Stimulated activated CD8-positive, alpha-beta memory T cell treated with anti-CD3 and anti-CD28 coated beads, Interleukin-4, amount 100 ng/mL, for 48 hours (primary cell): ENCODE measurements around the gene GLYAT.
"Not testable (repeated sequence)": the region's sequence is repeated elsewhere in the genome, so short reads cannot be mapped to it uniquely, and the experiment has no call there.

Experiments
- DNase-seq: peaks from one replicate; pipeline ENCODE4 v3.0.0-alpha.2; 2020

Gene GLYAT

GRCh38 chr11:58742981-58743880 lies 11.5 kb upstream of the GLYAT start:
- DNase-seq, result no peak

- DNase-seq, result no peak
Observed at GRCh38 chr11:58742140-58742539, 10.4 kb upstream of the GLYAT start.

DNA sequence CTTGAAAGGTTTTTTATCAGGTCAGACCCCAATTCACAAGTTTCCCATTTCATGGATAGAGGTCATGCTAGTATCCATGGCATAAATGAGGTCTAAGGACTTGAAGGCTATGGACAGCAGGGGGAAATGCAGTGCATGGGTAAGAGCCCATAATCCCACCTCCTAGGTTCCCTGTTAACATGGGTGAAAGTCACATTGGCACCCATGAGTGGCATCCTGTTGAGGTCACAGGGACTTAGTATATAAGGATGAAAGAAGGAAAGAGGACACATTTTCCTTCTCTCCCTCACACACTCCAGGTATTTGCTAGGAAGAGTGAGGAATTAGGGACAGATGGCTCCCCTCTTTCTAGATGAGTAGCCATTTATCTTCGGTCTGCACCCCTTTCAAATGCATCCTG lies 9.4 kb upstream of the GLYAT start:
- DNase-seq, result no peak

DNA sequence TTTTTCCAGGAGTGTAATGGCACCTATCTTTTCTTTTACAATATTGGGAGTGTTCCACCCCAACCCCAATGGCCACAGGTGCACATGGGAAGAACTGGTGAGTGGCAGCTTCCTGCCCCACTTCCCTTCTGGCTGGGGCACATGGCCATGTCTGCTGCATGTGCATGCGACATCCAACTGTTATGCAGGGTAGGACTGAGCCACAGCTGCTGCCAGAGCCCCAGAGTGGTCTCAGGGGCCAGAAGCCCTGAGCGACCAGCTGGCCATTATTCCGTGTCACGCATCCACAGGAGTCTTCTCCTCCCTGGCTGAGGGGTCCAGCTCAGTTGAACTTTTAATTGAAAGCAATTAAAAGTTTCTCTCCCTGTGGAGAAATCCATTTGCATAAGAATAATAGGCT lies 8.7 kb upstream of the GLYAT start:
- no peak for DNase-seq

DNA sequence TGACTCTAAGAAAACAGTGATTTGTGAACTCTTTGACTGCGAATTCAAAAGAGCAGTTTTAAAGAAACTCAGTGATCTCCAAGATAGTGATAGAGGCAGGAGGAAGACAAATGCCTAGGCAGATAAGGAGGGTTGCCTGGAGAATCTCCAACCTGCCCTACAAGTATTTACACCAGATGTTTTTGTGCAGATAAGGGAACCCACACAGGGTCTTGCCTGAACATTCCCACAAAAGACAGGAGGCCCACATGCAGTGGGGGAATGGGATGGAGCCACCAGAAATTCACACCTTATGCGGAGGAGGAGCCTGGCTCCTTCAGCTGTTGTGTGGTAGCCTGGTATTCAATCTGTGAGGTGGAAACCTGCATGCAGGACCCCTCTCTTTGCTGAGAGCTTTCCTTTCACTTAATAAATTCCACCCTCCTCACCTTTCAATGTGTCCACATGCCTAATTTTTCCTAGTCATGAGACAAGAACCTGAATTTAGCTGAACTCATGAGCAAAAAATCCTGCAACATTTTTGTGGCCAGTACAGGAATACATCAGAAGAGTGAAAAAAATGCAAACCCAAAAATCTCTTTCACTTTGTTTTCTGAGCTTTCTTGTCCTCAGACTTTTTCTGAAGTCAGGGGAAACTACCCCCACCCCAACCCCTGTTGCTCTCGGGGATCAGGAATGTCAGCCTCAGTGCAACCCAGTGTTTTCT lies 8.1 kb upstream of the GLYAT start:
- no peak for DNase-seq

GRCh38 chr11:58734681-58735490 lies 3.1 kb upstream of the GLYAT start:
- DNase-seq, result no peak

DNA sequence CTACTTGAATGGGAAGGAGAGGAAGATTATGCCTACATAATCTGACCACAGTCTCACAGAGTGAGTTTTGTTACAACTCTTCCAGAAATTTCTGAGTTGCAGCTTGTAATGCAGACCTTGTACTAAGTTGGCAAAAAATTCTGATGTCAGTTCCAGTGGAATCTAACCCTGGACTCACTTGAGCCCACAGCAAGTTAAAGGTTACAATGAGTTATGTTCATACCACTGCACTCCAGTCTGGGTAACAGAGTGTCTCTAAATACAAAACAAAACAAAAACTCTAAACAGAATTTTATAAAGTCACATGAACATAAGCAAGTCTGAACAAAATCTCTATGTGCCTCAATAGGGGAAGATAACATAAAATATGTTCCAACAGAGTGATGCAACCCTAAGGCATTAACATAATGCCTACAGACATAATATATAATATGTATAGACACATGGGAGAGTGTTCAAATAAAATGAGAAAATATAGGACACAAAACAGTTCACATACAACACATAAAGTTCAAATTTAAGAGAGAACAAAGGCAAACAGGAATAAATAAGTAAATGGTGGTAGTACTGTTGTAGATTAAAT lies 1.1 kb downstream of the GLYAT start:
- DNase-seq, result no peak

GRCh38 chr11:58727415-58727797 lies 4.3 kb downstream of the GLYAT start:
- DNase-seq, result no peak

- DNase-seq, result no peak
Observed at GRCh38 chr11:58726737-58727414, 4.9 kb downstream of the GLYAT start.

- DNase-seq, result no peak
Observed at GRCh38 chr11:58719406-58720117, 12.2 kb downstream of the GLYAT start.

DNA sequence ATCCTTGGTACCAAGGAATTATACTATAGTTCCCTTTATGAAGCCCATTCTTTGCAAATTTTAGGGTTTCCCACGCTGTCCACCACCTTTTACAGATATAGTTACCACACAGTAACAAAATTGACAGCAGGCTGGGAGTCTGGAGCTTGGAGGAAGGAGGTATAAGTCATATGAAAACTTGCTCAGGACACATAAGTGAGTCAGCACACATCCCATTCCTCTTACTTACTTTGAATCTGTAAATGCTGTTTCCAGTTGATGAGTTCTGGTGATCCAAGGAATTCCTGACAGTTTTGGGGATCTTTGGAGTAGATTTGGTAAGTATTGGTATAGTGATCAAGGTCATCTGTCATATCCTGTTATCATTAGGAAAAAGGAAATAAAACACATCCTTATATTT lies 19.2 kb downstream of the GLYAT start:
- no peak for DNase-seq

DNA sequence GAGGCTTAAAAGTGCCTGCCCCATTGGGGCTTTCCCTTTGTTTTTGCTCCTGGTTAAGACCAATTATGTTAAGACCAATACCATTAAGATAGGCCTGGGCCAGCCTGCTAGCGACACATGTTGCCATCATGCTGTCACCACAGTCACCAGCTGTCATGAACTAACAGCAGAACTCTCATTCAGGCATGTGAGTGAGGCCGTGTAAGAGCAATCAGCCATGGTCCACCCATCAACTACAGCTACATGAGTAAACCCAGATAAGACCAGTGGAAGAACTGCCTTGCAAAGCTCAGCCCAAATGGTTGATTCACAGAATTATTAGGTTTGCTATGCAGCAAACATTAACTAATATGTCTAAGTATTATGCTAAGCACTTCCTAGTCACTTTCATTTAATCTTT lies 19.9 kb downstream of the GLYAT start:
- no peak for DNase-seq

DNA sequence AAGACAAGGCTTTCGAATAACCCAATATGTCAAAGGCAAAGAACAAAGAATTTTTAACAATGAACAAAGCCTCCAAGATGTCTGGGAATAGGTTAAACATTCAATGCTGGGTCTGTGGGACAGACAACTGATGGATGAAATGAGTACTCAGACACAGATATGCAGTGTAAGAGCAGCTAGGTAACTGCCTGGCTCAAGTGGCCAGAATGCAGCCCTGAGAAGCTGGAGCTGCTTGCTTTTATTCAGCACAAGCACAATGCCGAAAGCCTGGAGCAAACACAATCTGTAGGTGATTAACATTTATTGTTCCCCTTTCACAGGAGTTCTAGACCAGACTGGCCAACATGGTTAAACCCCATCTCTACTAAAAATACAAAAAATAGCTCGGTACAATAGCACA lies 24.0 kb downstream of the GLYAT start:
- DNase-seq, result no peak

- not testable (repeated sequence) for DNase-seq
Observed at GRCh38 chr11:58696825-58697224, 34.9 kb downstream of the GLYAT start.

DNA sequence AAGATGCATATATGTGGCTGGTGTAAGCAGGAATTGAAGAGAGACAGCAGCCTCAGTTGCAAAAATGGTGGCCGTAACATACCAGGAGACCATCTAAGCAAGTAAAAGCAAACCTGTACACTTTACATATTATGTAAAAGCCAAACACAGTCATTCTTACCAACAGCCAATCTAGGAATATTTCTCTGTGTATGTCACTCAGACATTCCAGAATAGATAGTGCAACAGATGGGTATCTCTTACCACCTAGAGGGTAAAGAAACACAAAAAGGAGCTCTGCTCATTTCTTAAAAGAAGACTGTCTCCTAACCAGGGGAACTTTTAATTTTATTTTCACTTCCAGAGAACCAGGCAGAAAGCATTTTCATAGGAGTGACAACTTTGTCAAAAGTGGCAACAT lies 38.7 kb downstream of the GLYAT start:
- no peak for DNase-seq

DNA sequence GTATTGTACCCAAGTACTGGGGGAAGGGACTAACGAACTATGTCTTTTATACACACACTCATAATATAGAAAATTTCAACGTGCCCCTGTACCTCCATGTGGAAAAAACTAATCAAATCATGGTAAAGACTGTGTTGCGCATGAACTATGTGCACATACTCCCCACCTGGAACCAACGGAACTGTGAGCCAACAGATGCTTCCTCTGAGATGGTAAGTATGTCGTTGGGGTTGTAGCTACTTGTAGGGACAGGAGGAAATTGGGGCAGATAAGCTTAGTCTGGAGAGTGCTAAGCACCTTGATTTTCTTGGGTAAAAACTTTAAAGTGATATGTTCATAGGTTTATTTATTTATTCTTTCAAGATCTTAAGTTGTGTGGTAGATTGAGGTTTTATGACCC lies 40.1 kb downstream of the GLYAT start:
- no peak for DNase-seq

- DNase-seq, result no peak
Observed at GRCh38 chr11:58688789-58689503, 42.8 kb downstream of the GLYAT start.

- no peak for DNase-seq
Observed at GRCh38 chr11:58685973-58686722, 45.6 kb downstream of the GLYAT start.

- DNase-seq, result not testable (repeated sequence)
Observed at GRCh38 chr11:58682660-58683059, 49.1 kb downstream of the GLYAT start.

DNA sequence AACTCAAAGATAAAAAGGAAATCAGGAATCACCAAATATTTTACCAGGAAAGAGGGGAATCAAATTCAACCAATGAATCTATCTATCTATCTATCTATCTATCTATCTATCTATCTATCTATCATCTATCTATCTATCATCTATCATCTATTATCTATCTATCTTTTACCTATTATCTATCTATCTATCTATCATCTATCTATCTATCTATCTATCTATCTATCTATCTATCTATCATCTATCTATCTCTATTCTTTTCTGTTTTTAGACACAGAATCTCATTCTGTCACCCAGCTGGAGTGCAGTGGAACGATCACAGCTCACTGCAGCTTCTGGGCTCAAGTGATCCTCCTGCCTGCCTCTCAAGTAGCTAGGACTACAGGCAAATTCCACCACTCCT lies 54.2 kb downstream of the GLYAT start:
- DNase-seq, result not testable (repeated sequence)
